ENCODE data around the gene MPPED1. TPM values are rescaled to one million over a fixed set of nuclear protein-coding genes. Genes with fewer than 3 reads are reported as not detected.

The MPPED1 gene
- total RNA-seq, 1 experiment from 2014 or later, result 0.28 TPM

GRCh38 chr22:43487311-43488030, 75.7 kb downstream of the MPPED1 start:
- Histone ChIP-seq H3K27ac (ENCODE audit: insufficient read length, low read depth, low read length) (no peak overlapping the region), H2BK15ac (ENCODE audit: low read depth, low read length) (no peak overlapping the region), H3T11ph (ENCODE audit: low read length) (no peak overlapping the region), H2BK120ac (ENCODE audit: low read depth, low read length, poor library complexity, severe bottlenecking) (no peak overlapping the region), H4K20me1 (ENCODE audit: control insufficient read depth, insufficient read depth, insufficient read length) (no peaks in the 10 kb centered on the region), H2BK20ac (ENCODE audit: low read depth, low read length, poor library complexity, severe bottlenecking) (no peak overlapping the region), H3K23ac (ENCODE audit: insufficient read length, low read depth, low read length) (no peak overlapping the region), H4K5ac (ENCODE audit: insufficient read length, low read depth, low read length) (no peak overlapping the region), H4K8ac (replicated peaks; ENCODE audit: insufficient read length, low read depth, low read length) (no peak overlapping the region), H3K23me2 (ENCODE audit: insufficient read length, low read depth, low read length, poor library complexity, severe bottlenecking) (no peaks in the 10 kb centered on the region), H2BK12ac (ENCODE audit: insufficient read length, low read depth, low read length) (no peak overlapping the region), H2AFZ (ENCODE audit: low read length) (no peak overlapping the region), H3K79me2 (ENCODE audit: insufficient read depth, low read length) (no peaks in the 10 kb centered on the region), H3K79me1 (ENCODE audit: insufficient read depth, low read depth, low read length, poor library complexity, severe bottlenecking) (no peaks in the 10 kb centered on the region), H3K4ac (ENCODE audit: low read depth, low read length) (no peak overlapping the region), H3K27me3 (ENCODE audit: insufficient read depth, low read length) (no peaks in the 10 kb centered on the region), H3K4me1 (ENCODE audit: insufficient read depth, low read length) (no peaks in the 10 kb centered on the region), H3K4me2 (ENCODE audit: insufficient read depth, insufficient read length, low read length) (no peak overlapping the region), H2BK5ac (ENCODE audit: insufficient read length, low read length) (no peak overlapping the region), H3K14ac (ENCODE audit: insufficient read depth, low read length) (no peak overlapping the region), H3K56ac (ENCODE audit: insufficient read length, low read depth, low read length) (no peak overlapping the region), H3K9ac (ENCODE audit: extremely low read depth, insufficient read length, low read length) (no peak overlapping the region), H3K9me3 (ENCODE audit: control insufficient read depth, low read depth, low read length) (no peaks in the 10 kb centered on the region), H3K18ac (ENCODE audit: insufficient read length, low read depth, low read length) (no peak overlapping the region), H2AK5ac (ENCODE audit: insufficient read length, low read length) (no peak overlapping the region), H4K91ac (ENCODE audit: insufficient read length, low read depth, low read length) (no peak overlapping the region)
- H3K9me3 Mint-ChIP-seq, result peaks cover 3 to 9% of the 10 kb centered on the region in 2 experiments
- H3K4me3 Mint-ChIP-seq, result no peak overlapping the region
- H3K27me3 Mint-ChIP-seq (ENCODE audit: low read depth), result peaks cover 7% of the 10 kb centered on the region
- peaks cover 0 to 5% (median 2%) of the 10 kb centered on the region in 3 experiments; a peak in 3 of 7 replicates for H3K36me3 Mint-ChIP-seq (ENCODE audit: insufficient read depth in 1 of 3, low read depth in 3 of 3)
- DNase-seq, result no peak
- H3K27ac Mint-ChIP-seq, result no peak overlapping the region; a peak in 1 of 7 replicates
- WGBS (ENCODE audit: extremely low coverage, insufficient read length, low lambda C conversion rate), result no CpG with 5 or more reads among the region's 19 CpGs
- no peak for TF ChIP-seq CTCF (conservative IDR thresholded peaks at IDR 0.05)
- no peaks in the 10 kb centered on the region for H3K4me1 Mint-ChIP-seq

All from H9 (cell line).